ENCODE measurements around the gene VPS8. TPM values are rescaled to one million over a fixed set of nuclear protein-coding genes. Genes with fewer than 3 reads are reported as not detected.

The VPS8 gene
- total RNA-seq, 4 donors from 2014 or later: 32.5 to 63.7 (median 45.6) TPM

DNA sequence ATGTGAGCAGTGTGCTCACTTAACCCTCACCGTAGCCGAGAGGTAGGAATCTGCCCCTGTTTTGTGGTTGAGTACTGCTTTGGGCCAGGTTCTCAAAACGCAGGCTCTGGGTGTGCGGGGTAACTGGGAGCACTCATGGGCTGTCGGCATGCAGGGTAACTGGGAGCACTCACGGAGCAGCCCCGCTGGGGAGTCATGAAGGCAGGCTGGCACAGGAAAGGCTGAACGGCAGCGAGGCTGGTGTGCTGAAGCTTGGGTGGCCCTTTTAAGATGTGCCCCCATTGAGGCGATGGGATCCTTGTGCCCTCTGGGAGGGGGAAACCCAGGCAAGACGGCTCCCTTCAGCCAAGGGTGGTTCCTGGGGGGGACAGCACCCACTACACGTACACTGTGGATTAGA is 44.6 kb upstream of the VPS8 start:
- ATAC-seq (ENCODE audit: low FRiP score) (no peak), DNase-seq (ENCODE audit: low spot score) (no peak)
- TF ChIP-seq, protein P1, sequence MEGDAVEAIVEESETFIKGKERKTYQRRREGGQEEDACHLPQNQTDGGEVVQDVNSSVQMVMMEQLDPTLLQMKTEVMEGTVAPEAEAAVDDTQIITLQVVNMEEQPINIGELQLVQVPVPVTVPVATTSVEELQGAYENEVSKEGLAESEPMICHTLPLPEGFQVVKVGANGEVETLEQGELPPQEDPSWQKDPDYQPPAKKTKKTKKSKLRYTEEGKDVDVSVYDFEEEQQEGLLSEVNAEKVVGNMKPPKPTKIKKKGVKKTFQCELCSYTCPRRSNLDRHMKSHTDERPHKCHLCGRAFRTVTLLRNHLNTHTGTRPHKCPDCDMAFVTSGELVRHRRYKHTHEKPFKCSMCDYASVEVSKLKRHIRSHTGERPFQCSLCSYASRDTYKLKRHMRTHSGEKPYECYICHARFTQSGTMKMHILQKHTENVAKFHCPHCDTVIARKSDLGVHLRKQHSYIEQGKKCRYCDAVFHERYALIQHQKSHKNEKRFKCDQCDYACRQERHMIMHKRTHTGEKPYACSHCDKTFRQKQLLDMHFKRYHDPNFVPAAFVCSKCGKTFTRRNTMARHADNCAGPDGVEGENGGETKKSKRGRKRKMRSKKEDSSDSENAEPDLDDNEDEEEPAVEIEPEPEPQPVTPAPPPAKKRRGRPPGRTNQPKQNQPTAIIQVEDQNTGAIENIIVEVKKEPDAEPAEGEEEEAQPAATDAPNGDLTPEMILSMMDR (IDR thresholded peaks at IDR 0.05): no peak

DNA sequence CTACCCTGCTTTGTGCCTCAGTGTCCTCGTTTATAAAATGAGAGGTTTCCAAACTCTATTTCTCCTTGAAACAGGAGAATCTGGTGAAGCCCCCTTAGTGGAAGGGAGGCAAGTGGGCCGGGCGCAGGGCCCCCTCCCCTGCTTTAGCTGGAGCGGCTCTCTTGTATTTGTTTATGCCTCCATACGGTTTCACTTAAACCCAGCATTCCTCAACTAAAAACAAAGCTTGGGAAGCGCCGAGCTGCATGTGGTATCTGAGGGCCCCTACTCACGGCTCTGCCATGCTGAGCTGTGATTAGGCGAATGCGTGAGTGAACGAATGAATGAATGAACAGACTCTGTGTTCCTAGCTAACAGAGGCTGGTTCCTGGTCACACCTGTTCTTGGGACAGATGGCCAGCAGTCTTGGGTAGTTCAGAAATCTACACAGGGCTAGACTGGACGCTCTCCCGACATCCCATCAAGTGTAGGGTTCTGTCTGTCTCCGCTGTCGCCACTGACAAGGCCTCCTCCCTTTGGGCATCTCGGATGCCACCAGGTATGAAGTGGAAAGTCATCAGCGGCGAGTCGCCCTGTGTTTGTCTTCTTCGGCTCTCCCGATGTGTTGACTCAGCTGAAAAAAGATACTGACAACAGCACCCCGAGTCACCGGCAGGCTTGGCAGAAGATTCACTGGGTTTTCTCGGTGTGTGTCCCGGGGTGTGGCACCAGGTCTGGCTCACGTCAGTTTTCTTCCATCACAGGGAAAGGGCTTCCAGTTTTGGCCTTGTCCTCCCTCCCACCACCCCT is 42.4 kb upstream of the VPS8 start:
- TF ChIP-seq, protein P1 (IDR thresholded peaks at IDR 0.05): no peak
- ATAC-seq (ENCODE audit: low FRiP score) (no peak), DNase-seq (ENCODE audit: low spot score) (no peak)

DNA sequence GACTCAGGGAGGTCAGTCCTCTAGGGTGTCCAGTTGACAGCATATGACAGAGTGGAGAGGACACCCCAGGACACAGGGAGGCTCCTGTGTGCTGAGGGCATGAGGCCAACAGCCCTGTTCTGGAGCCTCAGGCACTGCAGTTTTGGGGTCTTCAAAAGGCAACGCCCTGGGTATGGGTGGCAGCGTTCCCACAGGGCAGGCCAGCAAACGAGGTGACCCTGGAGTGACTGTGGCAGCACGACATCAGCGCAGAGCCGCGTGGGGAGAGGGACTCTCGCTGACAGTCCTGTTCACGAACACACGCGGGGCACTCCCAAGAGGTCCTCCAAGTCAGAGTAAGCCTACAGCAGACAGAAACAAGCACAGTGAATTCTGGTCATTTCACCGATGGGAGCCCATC is 41.4 kb upstream of the VPS8 start:
- DNase-seq (ENCODE audit: low spot score) (no peak), ATAC-seq (ENCODE audit: low FRiP score) (no peak)
- TF ChIP-seq, protein P1 (IDR thresholded peaks at IDR 0.05): no peak

DNA sequence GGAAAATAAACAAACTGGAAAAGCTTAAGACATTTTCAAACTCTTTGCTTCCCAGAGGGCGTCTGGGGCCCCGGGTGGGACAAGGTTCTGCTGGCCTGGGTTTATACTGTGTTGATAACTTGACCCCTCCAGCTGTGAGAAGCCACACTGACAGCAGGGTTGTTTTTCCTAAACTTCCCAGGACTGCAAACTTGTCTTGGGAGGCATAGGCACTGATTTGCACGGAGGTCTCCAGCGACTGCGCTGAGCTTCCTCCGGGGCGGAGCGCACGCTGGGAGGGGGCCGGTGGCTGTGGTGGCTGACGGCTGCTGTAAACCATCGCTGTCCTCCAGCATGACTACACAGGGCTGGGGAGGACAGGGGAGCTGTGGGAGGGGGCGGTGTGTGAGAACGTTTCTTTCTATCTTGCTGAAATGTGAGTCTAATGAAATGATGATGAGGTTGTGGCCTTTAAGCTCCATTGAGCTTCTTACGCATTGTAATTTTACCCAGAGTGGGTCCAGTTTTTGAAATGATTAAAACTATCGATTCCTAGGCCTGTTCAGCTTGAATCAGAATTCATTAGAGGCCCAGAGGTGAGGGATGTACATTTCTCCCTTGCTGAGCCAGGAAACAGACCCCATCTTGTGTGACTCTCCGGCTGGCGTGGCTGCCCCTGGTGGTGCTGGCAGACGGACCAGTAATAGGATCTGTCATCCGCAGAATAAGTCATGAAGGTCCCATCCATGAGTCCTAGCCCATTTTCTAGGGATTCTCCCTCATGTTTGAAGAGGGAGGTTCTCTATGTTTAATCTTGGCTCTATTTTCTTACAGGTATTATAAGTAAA is 40.5 kb upstream of the VPS8 start:
- TF ChIP-seq, protein P1 (IDR thresholded peaks at IDR 0.05): no peak
- DNase-seq (ENCODE audit: low spot score) (no peak), ATAC-seq (ENCODE audit: low FRiP score) (no peak)

DNA sequence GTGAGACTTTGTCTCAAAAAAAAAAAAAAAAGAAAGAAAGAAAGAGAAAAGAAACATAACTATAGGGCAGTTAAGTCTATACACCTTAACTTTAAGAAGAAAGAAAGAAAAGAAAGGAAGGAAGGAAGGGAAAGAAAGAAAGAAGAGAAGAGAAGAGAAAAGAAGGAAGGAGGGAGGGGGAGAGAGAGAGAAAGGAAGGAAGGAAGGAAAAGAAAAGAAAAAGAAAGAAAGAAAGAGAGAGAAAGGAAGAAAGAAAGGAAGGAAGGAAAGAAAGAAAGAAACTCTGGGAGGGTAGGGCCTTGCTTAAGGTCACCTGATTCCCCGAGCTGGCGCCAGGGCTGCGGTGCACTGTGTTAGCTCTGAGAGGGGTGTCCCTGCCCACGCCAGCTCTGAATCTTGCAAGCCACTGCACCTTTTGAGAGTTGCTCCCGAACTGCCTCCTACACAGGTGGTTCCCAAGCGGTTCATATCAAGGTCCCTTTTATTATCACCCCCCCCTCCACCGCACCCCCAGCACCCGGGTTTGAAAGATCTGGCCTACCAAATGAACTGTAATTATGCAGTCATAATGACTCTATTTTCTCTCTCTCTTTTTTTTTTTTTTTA is 39.2 kb upstream of the VPS8 start:
- DNase-seq (ENCODE audit: low spot score) (no peak), ATAC-seq (ENCODE audit: low FRiP score) (no peak)
- TF ChIP-seq, protein P1 (IDR thresholded peaks at IDR 0.05): no peak

DNA sequence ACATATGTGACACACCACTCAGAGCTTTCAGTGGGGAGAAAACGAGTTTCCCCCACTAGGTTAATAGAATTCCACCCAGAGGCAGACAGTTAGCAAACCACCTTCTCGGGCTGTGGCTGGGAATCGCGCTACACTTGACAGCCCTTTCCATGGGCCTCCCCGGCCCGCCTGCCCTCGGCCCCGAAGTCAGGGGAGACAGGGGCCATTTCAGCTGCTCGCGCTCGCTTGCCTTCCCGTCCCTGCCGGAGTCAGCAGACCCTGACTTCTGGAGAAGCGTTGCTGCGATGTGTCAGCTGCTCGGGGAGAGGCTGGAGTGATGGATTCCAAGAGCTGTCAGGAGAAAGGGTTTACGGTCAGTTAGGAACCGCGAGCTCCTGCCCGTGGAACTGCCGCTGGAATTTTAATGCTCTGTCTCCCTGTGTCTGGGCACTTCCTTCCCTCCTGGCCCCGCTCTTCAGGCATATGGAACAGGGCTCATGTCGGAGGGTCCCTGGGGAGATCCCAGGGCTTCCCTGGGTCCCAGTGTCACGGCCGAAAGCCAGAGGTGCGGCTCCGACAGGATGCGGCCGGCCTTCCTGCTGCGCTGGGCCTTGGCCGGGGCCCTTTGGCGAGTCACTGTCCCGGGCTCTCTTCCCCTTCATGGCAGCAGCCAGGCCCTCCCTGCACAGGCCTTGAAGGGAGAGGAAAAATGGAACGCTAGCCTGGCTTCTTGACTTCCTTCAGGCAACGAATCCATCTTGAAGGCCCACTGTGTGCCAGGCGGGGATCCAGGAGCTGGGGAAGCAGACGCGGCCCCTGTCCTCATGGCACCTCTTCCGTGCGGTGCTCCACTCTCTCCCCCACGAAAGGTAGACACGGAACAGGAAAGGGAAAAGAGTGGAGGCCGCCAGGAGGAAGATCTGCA is 38.4 kb upstream of the VPS8 start:
- no peak for ATAC-seq (ENCODE audit: low FRiP score)
- TF ChIP-seq, protein P1 (IDR thresholded peaks at IDR 0.05): no peak
- DNase-seq (ENCODE audit: low spot score): no peak
